LNCAP (cell line): ENCODE data around the gene BCL2L2.

ENCODE experiments used
- TF ChIP-seq, protein P1 (sequence below): fragments of 450-650 bp; IDR thresholded peaks from 2 replicates; pipeline ENCODE4 v1.5.1; 2017; ENCODE audit warnings: mild to moderate bottlenecking

BCL2L2 gene

DNA sequence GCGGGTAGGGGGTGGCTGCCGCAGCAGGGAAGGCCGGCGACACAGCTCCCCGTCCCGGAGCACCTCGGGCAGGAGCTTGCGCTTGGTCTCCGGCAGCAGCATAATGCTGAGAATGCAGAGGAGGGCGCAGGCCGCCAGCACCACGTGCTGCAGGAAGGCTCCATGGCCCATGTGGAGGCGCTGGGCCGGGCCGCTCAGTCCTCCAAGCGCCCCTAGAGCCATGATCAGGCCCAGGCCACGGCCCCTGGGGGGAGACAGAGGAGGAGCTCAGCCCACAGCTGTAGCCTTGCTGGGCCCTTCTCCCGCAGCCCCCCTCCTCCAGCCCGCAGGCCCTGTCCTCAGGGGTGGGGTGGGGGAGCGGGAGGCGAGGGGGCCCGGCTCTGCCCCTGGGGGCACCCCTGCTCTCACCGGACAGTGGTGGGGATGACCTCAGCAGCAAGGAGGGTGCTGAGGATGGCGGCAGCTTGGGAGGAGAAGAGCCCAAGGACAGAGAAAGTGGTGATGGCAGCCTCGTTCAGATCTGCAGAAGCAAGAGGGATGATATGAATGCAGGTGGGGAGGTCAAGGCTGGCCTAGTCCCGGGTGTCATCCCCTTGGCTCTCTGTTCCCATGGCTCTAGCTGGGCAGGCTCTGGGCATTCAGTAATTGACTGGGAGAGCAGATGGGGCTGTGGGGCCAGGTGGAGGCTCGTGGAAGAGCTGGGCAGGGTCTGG is 40.2 kb downstream of the BCL2L2 start:
- TF ChIP-seq, protein P1, sequence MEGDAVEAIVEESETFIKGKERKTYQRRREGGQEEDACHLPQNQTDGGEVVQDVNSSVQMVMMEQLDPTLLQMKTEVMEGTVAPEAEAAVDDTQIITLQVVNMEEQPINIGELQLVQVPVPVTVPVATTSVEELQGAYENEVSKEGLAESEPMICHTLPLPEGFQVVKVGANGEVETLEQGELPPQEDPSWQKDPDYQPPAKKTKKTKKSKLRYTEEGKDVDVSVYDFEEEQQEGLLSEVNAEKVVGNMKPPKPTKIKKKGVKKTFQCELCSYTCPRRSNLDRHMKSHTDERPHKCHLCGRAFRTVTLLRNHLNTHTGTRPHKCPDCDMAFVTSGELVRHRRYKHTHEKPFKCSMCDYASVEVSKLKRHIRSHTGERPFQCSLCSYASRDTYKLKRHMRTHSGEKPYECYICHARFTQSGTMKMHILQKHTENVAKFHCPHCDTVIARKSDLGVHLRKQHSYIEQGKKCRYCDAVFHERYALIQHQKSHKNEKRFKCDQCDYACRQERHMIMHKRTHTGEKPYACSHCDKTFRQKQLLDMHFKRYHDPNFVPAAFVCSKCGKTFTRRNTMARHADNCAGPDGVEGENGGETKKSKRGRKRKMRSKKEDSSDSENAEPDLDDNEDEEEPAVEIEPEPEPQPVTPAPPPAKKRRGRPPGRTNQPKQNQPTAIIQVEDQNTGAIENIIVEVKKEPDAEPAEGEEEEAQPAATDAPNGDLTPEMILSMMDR, result no peak

DNA sequence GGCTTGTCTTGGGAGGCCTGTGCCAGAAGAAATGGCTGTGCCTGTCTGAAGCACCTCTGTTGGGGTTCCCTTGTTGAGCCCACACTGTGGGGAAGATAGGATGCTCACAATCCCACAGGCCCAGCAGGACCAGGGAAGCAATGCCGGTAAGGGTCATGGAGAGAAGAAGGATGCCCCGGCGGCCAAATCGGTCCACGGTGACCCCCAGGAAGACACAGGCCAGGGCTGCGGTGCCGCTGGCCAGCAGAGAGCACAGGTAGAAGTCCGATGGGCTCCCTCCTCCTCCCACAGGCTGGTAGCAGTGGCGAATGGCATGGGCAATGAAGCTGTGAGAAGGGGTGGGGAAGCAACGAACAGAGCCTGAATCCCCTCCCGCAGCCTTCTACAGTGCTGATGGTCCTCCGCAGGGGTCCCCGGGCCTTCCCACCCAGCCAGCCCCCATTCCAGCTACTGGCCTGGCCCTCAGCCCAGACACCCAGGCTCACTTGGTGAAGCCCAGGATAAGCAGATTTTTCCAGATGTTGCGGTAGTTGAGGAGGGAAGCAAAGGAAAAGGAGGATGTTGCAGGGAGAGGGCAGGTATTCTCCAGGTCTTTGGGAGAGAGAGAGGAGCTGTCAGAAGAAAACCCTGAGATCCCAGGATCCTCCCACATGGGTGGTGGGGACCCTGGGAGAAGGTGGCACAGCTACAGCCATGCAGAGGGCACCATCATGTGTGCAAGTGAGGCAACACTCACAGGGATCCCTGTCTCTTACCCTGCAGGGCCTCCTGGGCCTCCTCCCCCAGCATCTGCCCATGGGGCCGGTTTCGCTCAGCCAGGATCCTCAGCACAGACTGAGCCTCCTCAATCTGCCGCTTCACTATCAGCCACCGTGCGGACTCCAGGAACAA is 41.0 kb downstream of the BCL2L2 start:
- TF ChIP-seq, protein P1, result no peak

DNA sequence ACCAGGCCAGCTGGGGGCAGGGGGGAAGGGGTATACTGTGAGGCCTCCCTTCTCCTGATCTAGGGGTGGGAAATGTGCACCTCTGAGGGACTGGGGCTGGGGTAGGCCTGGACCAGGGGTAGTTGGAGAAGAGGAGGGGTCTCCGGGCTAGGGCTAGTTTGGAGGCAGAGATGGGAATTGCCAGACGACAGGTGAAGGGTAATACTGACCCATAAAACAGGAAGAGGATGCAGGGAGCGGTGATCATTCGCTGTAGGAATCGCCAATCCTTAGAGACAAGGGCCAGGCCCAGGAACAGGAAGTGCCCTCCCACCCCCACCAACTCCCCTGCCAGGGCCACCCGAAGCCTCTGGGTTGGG is 41.6 kb downstream of the BCL2L2 start:
- TF ChIP-seq, protein P1, result no peak

DNA sequence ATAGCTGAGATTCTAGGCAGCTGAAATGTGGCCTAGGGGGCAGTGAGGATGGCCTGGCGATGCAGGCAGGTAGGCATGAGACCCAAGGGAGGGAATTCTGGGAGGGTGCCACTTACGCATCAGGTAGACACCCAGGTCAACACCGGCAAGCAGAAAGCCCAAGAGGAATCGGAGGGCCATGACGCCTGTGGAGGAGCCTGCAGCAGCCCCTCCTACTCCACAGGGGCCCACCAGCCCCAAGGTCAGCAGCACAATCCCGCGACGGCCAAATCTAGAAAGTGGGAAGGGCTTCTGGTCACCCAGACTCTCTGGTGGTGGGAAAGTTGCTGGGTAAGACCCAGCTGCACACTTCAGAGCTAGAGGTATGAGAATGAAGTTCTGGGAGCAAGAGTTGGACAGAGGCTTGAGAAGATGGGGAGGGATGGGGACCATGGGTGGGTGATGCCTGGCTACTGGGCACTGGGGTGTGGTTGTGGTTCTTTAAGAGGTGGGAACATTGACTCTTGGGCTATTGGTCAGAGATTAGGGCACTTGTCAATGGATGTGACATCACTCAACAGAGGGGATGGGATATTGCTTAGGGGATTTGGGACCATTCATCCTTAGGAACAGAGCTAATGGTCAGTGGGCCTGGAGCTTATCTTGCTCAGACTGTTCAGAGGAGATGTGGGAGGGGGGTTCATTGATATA is 42.7 kb downstream of the BCL2L2 start:
- TF ChIP-seq, protein P1, result no peak

DNA sequence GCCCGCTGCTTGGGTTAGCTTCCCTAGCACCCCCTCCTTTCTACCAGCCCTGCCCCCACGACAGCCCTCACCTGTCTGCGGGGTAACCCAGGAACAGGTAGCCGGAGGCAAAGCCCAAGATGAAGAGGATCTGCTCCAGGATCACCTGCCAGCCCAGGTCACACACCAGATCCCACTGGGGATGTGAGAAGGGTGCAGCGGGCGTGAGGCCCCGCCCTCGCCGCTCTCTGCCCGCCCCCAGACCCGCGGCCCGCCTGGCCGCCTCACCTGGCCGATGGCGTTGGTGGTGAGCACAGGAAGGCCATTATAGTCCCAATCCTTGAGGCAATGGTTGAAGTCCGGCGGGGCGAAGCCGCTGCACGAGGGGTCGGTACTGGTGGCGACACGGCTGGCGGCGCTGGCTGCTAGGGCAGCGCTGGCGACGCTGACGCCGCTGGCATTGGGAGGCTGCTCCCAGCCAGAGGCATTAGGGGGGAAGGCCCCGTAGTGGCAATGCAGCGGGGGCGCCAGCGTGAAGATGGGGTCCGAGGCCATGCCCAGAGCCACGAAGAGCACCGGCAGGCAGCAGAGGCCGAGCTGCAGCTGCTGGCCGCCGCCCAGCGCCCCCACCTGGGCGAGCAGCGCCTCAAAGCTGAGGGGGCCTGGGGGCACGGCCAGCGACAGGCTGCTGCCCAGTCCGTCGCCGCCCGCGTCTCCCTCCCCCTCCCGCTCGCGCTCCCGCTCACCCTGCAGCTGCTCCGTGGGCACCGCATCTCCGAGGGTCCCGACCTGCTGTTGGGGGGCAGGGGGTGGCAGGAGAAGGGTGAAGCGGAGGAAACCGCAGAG is 45.3 kb downstream of the BCL2L2 start:
- TF ChIP-seq, protein P1, result no peak; the same call in 1 of the 2 replicates

DNA sequence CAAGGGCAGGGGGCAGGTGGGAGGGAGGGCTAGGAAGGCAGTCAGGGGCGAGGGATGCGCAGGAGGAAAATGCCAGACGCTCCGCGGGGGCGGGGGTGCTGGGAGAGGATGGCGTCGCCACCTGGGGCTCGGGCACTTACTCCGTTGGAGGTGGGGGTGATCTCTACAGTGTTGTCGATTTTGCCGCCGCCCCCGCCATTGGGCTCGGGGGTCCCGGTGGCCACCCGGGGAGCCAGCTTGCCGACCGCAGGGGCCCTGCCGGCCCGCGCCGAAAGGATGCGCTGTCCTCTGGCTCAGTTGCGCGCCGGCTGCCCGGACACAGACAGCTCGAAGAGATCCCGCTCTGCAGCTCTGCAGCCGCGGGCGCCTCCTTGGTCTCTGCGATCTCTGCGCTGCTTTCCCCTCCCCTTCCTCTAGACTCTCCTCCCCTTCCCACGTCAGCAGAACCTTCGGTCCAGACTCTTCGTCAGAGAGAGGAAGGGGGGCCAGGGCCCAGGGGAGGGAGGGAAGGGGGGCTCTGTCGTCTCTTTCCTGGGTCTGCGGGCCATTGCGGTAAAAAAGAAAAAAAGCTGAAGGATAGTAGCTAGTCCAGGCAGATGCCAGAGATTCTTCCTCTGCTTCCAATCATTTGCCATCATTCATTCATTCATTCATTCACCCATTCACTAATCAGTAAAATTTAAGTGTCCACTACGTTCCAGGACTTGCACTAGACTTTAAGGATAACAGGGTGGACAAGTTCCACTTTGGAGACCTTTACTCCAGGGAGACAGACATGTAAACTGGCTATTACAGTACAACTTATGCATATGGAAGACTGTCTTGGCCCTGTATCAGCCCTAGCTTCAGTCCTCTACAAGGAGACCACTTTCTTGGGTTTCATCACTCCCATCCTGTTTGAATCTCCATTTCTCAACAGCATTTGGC is 46.1 kb downstream of the BCL2L2 start, which contains the start of gene SLC22A17:
TSS of gene SLC22A17 (minus strand) at position 382 of the 927 bp plus-strand sequence.
- TF ChIP-seq, protein P1, result no peak
